ENCODE measurements around the gene MYBPC3.

MYBPC3 gene

GRCh38 chr11:47384498-47384897, 32.0 kb upstream of the MYBPC3 start:
- no peak for DNase-seq (ENCODE audit: low spot score)

- no peak for DNase-seq (ENCODE audit: low spot score)
Measured at GRCh38 chr11:47383071-47383470, 30.6 kb upstream of the MYBPC3 start.

- DNase-seq (ENCODE audit: low spot score): no peak
Measured at GRCh38 chr11:47380078-47380477, 27.6 kb upstream of the MYBPC3 start.

- no peak for DNase-seq (ENCODE audit: low spot score)
Measured at GRCh38 chr11:47379317-47379716, 26.8 kb upstream of the MYBPC3 start.

- no peak for DNase-seq (ENCODE audit: low spot score)
Measured at GRCh38 chr11:47378836-47379170, 26.3 kb upstream of the MYBPC3 start.

- DNase-seq (ENCODE audit: low spot score): peak; percentile 74
Measured at GRCh38 chr11:47378010-47378835, 25.7 kb upstream of the MYBPC3 start, which contains the start of gene SPI1. Gene SPI1, minus strand, starts transcription at chr11:47378547. Its CDS starts 194 bp downstream, at chr11:47378353.

- DNase-seq (ENCODE audit: low spot score): no peak
Measured at GRCh38 chr11:47377571-47378009, 25.1 kb upstream of the MYBPC3 start.

- no peak for DNase-seq (ENCODE audit: low spot score)
Measured at GRCh38 chr11:47376525-47377371, 24.2 kb upstream of the MYBPC3 start.

GRCh38 chr11:47376107-47376524, 23.6 kb upstream of the MYBPC3 start:
- no peak for DNase-seq (ENCODE audit: low spot score)

GRCh38 chr11:47375546-47376085, 23.1 kb upstream of the MYBPC3 start:
- DNase-seq (ENCODE audit: low spot score): no peak

GRCh38 chr11:47375020-47375419, 22.5 kb upstream of the MYBPC3 start:
- DNase-seq (ENCODE audit: low spot score): no peak

GRCh38 chr11:47374720-47375019, 22.2 kb upstream of the MYBPC3 start:
- no peak for DNase-seq (ENCODE audit: low spot score)

- peak; percentile 80 for DNase-seq (ENCODE audit: low spot score)
Measured at GRCh38 chr11:47373876-47374719, 21.6 kb upstream of the MYBPC3 start.

- no peak for DNase-seq (ENCODE audit: low spot score)
Measured at GRCh38 chr11:47372422-47372821, 19.9 kb upstream of the MYBPC3 start.

GRCh38 chr11:47369676-47370075, 17.2 kb upstream of the MYBPC3 start:
- no peak for DNase-seq (ENCODE audit: low spot score)

- DNase-seq (ENCODE audit: low spot score): no peak
Measured at GRCh38 chr11:47366020-47366490, 13.6 kb upstream of the MYBPC3 start.

- no peak for DNase-seq (ENCODE audit: low spot score)
Measured at GRCh38 chr11:47361419-47361818, 8.9 kb upstream of the MYBPC3 start.

- no peak for DNase-seq (ENCODE audit: low spot score)
Measured at GRCh38 chr11:47360341-47360740, 7.8 kb upstream of the MYBPC3 start.

GRCh38 chr11:47359586-47359985, 7.1 kb upstream of the MYBPC3 start:
- no peak for DNase-seq (ENCODE audit: low spot score)

GRCh38 chr11:47359162-47359561, 6.7 kb upstream of the MYBPC3 start:
- DNase-seq (ENCODE audit: low spot score): no peak

- no peak for DNase-seq (ENCODE audit: low spot score)
Measured at GRCh38 chr11:47358731-47359051, 6.2 kb upstream of the MYBPC3 start.

All from Ammon's horn (tissue), 1 donor.